NB4 (cell line): ENCODE measurements around the gene PPP1R3F.

Experiments
- POLR2A ChIP-seq: IDR thresholded peaks from 2 replicates; pipeline ENCODE4 v1.6.1; 2011; ENCODE audit warnings: mild to moderate bottlenecking; ENCODE audit not compliant: insufficient read length; ENCODE audit errors: extremely low read depth
- TF ChIP-seq, protein P1 (sequence below): IDR thresholded peaks from one replicate; pipeline ENCODE4 v1.5.1; 2012; ENCODE audit warnings: low read depth, low read length
- TF ChIP-seq, protein P2 (sequence below): IDR thresholded peaks from 2 replicates; pipeline ENCODE4 v1.6.1; 2011; ENCODE audit warnings: low read depth, low read length

DNA sequence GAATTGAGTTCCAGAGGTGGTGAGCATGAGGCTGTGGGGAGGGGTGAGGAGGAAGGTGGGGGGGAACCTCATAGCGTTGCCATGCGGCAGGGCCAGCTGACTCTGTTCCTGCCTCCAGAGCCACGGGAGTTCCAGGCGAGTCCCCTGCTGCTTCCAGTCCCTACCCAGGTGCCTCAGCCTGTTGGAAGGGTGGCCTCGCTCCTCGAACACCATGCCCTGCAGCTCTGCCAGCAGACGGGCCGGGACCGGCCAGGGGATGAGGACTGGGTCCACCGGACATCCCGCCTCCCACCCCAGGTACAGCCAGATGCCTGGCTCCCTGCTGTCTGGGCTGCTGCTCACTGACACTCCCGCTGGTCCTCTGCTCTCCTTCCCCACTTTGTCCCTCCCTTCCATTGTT, 26.4 kb upstream of the PPP1R3F start:
- TF ChIP-seq, protein P1, sequence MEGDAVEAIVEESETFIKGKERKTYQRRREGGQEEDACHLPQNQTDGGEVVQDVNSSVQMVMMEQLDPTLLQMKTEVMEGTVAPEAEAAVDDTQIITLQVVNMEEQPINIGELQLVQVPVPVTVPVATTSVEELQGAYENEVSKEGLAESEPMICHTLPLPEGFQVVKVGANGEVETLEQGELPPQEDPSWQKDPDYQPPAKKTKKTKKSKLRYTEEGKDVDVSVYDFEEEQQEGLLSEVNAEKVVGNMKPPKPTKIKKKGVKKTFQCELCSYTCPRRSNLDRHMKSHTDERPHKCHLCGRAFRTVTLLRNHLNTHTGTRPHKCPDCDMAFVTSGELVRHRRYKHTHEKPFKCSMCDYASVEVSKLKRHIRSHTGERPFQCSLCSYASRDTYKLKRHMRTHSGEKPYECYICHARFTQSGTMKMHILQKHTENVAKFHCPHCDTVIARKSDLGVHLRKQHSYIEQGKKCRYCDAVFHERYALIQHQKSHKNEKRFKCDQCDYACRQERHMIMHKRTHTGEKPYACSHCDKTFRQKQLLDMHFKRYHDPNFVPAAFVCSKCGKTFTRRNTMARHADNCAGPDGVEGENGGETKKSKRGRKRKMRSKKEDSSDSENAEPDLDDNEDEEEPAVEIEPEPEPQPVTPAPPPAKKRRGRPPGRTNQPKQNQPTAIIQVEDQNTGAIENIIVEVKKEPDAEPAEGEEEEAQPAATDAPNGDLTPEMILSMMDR = no peak
- TF ChIP-seq POLR2A = no peak
- TF ChIP-seq, protein P2, sequence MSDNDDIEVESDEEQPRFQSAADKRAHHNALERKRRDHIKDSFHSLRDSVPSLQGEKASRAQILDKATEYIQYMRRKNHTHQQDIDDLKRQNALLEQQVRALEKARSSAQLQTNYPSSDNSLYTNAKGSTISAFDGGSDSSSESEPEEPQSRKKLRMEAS = no peak
